22Rv1 (cell line): Measurements from ENCODE around the gene YBX1.

Source experiments
- H3K27ac ChIP-seq: fragments of 450-650 bp; 2 replicates; pipeline ENCODE4 v1.5.1; 2017
- CTCF ChIP-seq: fragments of 450-650 bp; IDR thresholded peaks from 2 replicates; pipeline ENCODE4 v1.5.1; 2017; ENCODE audit warnings: mild to moderate bottlenecking
- ZFX ChIP-seq: fragments of 450-650 bp; IDR thresholded peaks from 2 replicates; pipeline ENCODE4 v1.6.1; 2017; ENCODE audit warnings: antibody characterized with exemption, borderline replicate concordance

The YBX1 gene

GRCh38 chr1:42689912-42690311 is 7.7 kb downstream of the YBX1 start:
- H3K27ac ChIP-seq: no peak overlapping the region
- TF ChIP-seq CTCF: no peak

GRCh38 chr1:42690477-42691156 is 8.4 kb downstream of the YBX1 start:
- TF ChIP-seq CTCF (no peak; the same call in 1 of the 2 replicates), ZFX (no peak)
- H3K27ac ChIP-seq: peak overlapping the region; percentile 77; the same call in 1 of the 2 replicates

- H3K27ac ChIP-seq: peak overlapping the region; percentile 77
- TF ChIP-seq ZFX (no peak), CTCF (no peak)
Measured at GRCh38 chr1:42691157-42691498, 8.9 kb downstream of the YBX1 start.

GRCh38 chr1:42692461-42692860 is 10.2 kb downstream of the YBX1 start:
- H3K27ac ChIP-seq: peak overlapping the region; percentile 77

GRCh38 chr1:42692911-42693310 is 10.7 kb downstream of the YBX1 start:
- no peak for TF ChIP-seq ZFX
- TF ChIP-seq CTCF: no peak

More at GRCh38 chr1:42692461-42692860, 10.2 kb downstream of the YBX1 start:
- TF ChIP-seq ZFX (no peak), CTCF (no peak)

GRCh38 chr1:42698081-42698813 is 16.0 kb downstream of the YBX1 start:
- no peak overlapping the region for H3K27ac ChIP-seq

More at GRCh38 chr1:42692911-42693310, 10.7 kb downstream of the YBX1 start:
- peak overlapping the region; percentile 77 for H3K27ac ChIP-seq

More at GRCh38 chr1:42698081-42698813, 16.0 kb downstream of the YBX1 start:
- no peak for TF ChIP-seq ZFX
- no peak for TF ChIP-seq CTCF
